UCSD-AML1 (cell line): ENCODE results near the gene MAPK13.

ENCODE experiments used
- DNase-seq: peaks from one replicate; lab custom pipeline; 2025; ENCODE audit not compliant: unreplicated experiment; lab: John Stamatoyannopoulos, UW

MAPK13 gene

GRCh38 chr6:36142971-36143838 lies 12.9 kb downstream of the MAPK13 start:
- no peak for DNase-seq

- no peak for DNase-seq
Measured at GRCh38 chr6:36145495-36145894, 15.2 kb downstream of the MAPK13 start.

GRCh38 chr6:36147294-36147693 lies 17.0 kb downstream of the MAPK13 start:
- no peak for DNase-seq

GRCh38 chr6:36149476-36149875 lies 19.2 kb downstream of the MAPK13 start:
- DNase-seq: no peak

- DNase-seq: no peak
Measured at GRCh38 chr6:36150283-36150682, 20.0 kb downstream of the MAPK13 start.

GRCh38 chr6:36154286-36154685 lies 24.0 kb downstream of the MAPK13 start:
- no peak for DNase-seq

GRCh38 chr6:36155662-36156061 lies 25.3 kb downstream of the MAPK13 start:
- DNase-seq: no peak

GRCh38 chr6:36160147-36160760 lies 29.9 kb downstream of the MAPK13 start:
- DNase-seq: no peak

GRCh38 chr6:36169023-36170007 lies 39.0 kb downstream of the MAPK13 start:
- DNase-seq: no peak

GRCh38 chr6:36170704-36171103 lies 40.4 kb downstream of the MAPK13 start:
- no peak for DNase-seq

GRCh38 chr6:36171573-36171972 lies 41.3 kb downstream of the MAPK13 start:
- DNase-seq: no peak

- no peak for DNase-seq
Measured at GRCh38 chr6:36177166-36177565, 46.9 kb downstream of the MAPK13 start.

- DNase-seq: no peak
Measured at GRCh38 chr6:36178544-36178943, 48.2 kb downstream of the MAPK13 start.

- DNase-seq: no peak
Measured at GRCh38 chr6:36180126-36180525, 49.8 kb downstream of the MAPK13 start.

GRCh38 chr6:36184311-36184710 lies 54.0 kb downstream of the MAPK13 start:
- DNase-seq: no peak

GRCh38 chr6:36186199-36186598 lies 55.9 kb downstream of the MAPK13 start:
- DNase-seq: no peak

GRCh38 chr6:36187446-36187845 lies 57.1 kb downstream of the MAPK13 start:
- peak; percentile 19 for DNase-seq
